Measurements from ENCODE around the gene MIB2.
A peak's percentile ranks its signal among the peaks of the same experiment; 100 is the strongest.

The MIB2 gene

DNA sequence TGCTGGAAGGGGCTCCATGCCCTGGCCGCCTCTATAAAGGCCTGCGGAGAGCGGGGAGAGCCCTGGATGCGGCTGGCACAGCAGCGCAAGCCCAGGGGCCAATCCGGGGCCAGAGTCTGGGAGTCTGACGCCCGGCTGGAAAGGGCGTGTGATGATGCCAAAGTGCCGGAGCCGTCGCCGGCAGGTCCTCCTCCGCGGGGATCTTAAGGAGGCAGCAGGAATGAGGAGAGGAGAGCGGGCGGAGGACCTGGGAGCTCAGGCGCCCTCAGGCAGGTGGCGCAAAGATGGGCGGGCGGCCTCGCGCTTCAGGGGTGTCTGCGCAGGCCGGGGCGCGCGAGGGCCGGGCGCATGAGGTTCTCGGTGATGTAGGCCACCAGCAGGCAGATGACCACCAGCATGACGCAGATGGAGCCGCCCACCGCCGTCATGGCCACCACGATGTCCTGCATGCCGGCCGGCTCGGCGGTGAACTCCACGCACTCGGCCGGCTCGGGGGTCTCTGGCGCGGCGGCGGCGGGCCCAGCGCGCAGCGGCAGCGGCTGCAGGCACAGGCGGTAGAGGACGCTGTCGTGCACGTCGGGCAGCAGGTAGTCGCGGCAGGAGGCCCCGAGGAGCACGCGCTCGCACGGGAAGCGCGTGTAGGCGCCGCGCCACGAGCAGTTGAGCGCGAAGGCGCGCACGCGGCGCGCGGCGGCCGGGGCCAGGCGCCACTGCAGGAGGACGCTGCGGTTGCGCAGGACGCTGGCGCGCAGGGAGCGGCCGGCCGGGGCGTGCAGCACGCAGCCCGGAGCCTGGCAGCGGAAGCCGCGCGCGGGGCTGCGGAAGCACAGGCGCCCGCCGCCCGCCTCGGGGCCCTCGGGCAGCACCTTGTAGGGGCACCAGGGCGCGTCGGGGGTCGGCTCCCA is 16.0 kb upstream of the MIB2 start:
- H3K4me3 ChIP-seq (ENCODE audit: low read depth, low read length): peak overlapping the region; percentile 30; the same call in 1 of the 2 replicates

GRCh38 chr1:1599935-1600860 is 15.1 kb upstream of the MIB2 start, which contains the start of gene FNDC10:
Gene FNDC10, minus strand, starts transcription at chr1:1600135. Its CDS starts 120 bp downstream, at chr1:1600015.
- H3K4me3 ChIP-seq (ENCODE audit: low read depth, low read length): peak within 1 kb of the TSS; percentile 41
- no peak for DNase-seq (ENCODE audit: low read depth)
- TF ChIP-seq CTCF (IDR thresholded peaks at IDR 0.05; ENCODE audit: insufficient read depth, low read depth, low read length, missing control alignments): no peak

More for the DNA sequence above, 16.0 kb upstream of the MIB2 start:
- peak; percentile 23 for TF ChIP-seq CTCF (IDR thresholded peaks at IDR 0.05; ENCODE audit: insufficient read depth, low read depth, low read length, missing control alignments)
- DNase-seq (ENCODE audit: low read depth): peak; percentile 65

- no peak for DNase-seq (ENCODE audit: low read depth)
- H3K4me3 ChIP-seq (ENCODE audit: low read depth, low read length): no peak overlapping the region
- TF ChIP-seq CTCF (IDR thresholded peaks at IDR 0.05; ENCODE audit: insufficient read depth, low read depth, low read length, missing control alignments): no peak
These were observed 14.3 kb upstream of the MIB2 start for GRCh38 chr1:1600861-1601563.

GRCh38 chr1:1601564-1602303 is 13.6 kb upstream of the MIB2 start:
- DNase-seq (ENCODE audit: low read depth): no peak
- TF ChIP-seq CTCF (IDR thresholded peaks at IDR 0.05; ENCODE audit: insufficient read depth, low read depth, low read length, missing control alignments): no peak
- H3K4me3 ChIP-seq (ENCODE audit: low read depth, low read length): no peak overlapping the region

GRCh38 chr1:1602304-1602967 is 12.9 kb upstream of the MIB2 start:
- no peak for TF ChIP-seq CTCF (IDR thresholded peaks at IDR 0.05; ENCODE audit: insufficient read depth, low read depth, low read length, missing control alignments)
- no peak overlapping the region; the same call in 1 of the 2 replicates for H3K4me3 ChIP-seq (ENCODE audit: low read depth, low read length)
- DNase-seq (ENCODE audit: low read depth): peak; percentile 68

Data from GM12865 (cell line).